Thymus (tissue), 11 donors: Measurements from ENCODE around the gene TMX3. TPM values are rescaled to one million over a fixed set of nuclear protein-coding genes. Genes with fewer than 3 reads are reported as not detected.

Experiments
- DNase-seq, 9 donors: peaks; one replicate each; pipeline ENCODE4 v3.0.0-alpha.2; 2013; ENCODE audit warnings: low spot score in 9 of 9, low read depth in 6 of 9, missing footprints in 1 of 9
- H3K27ac ChIP-seq, 2 donors: one replicate each; pipeline ENCODE4 v1.5.1; 2013; ENCODE audit warnings: control low read depth in 1 of 2, low read depth in 1 of 2, low read length in 1 of 2, mild to moderate bottlenecking in 1 of 2, moderate library complexity in 1 of 2
- H3K27me3 ChIP-seq, 2 donors: one replicate each; pipeline ENCODE4 v1.5.1; 2013; ENCODE audit warnings: low read length in 1 of 2; ENCODE audit not compliant: control insufficient read depth in 2 of 2, insufficient read depth in 1 of 2
- H3K36me3 ChIP-seq, 2 donors: one replicate each; pipeline ENCODE4 v1.5.1; 2013; ENCODE audit warnings: low read length in 1 of 2, mild to moderate bottlenecking in 1 of 2, moderate library complexity in 1 of 2; ENCODE audit not compliant: control insufficient read depth in 2 of 2, insufficient read depth in 2 of 2
- H3K4me1 ChIP-seq, 2 donors: one replicate each; pipeline ENCODE4 v1.5.1; 2013; ENCODE audit warnings: low read length in 2 of 2; ENCODE audit not compliant: control insufficient read depth in 2 of 2, insufficient read depth in 2 of 2
- H3K4me3 ChIP-seq, 2 donors: one replicate each; pipeline ENCODE4 v1.5.1; 2013; ENCODE audit warnings: low read length in 2 of 2, control low read depth in 1 of 2, mild to moderate bottlenecking in 1 of 2
- H3K9me3 ChIP-seq, 2 donors: one replicate each; pipeline ENCODE4 v1.5.1; 2013; ENCODE audit warnings: low read length in 1 of 2, mild to moderate bottlenecking in 1 of 2; ENCODE audit not compliant: control insufficient read depth in 2 of 2, insufficient read depth in 1 of 2
- WGBS: extraction: QIAGEN DNeasy Blood & Tissue Kit; methylation state at CpG from one replicate; pipeline ENCODE4 v1.1.7; 2013; 5-methylcytosine and 5-hydroxymethylcytosine counted together
- polyA plus RNA-seq: library from polyadenylated mRNA; stranded (reverse); fragments of 200-250 nt; gene quantifications from one replicate; pipeline ENCODE4 v1.2.3, GENCODE V29; 2013
- total RNA-seq: library from RNA; stranded (reverse); fragments of 120-200 nt; gene quantifications from one replicate; pipeline ENCODE4 v1.2.4, GENCODE V29; 2013
- donor health status: healthy.

TMX3 gene
- total and polyA plus RNA-seq, 2 donors = 37.2 to 45.4 TPM

DNA sequence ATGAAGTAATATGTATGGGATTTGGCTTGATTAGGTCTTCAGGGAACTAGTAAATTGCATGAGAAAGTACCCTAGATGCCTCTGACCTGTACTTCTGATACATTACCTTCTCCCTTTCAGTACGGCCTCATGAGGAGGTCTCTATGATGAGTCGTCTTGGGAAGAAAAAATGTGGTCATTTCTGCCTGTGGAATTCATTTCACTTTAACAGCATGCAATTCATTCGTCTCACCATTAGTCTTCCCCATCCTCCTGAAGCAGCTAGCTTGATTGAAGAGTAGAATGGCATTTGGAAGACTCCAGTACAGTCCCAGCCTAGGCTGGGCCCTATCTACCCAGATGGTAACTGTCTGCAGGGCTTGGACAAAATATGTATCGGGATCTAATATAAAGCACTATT lies 52.2 kb downstream of the TMX3 start:
- Histone ChIP-seq H3K4me1 (no peaks in the 10 kb centered on the region), H3K36me3 (no peaks in the 10 kb centered on the region), H3K9me3 (no peaks in the 10 kb centered on the region), H3K27me3 (no peaks in the 10 kb centered on the region), H3K4me3 (no peak overlapping the region), H3K27ac (no peak overlapping the region)
- DNase-seq = no peak
- 90% methylated on average over 4 of the region's 4 CpGs for WGBS

DNA sequence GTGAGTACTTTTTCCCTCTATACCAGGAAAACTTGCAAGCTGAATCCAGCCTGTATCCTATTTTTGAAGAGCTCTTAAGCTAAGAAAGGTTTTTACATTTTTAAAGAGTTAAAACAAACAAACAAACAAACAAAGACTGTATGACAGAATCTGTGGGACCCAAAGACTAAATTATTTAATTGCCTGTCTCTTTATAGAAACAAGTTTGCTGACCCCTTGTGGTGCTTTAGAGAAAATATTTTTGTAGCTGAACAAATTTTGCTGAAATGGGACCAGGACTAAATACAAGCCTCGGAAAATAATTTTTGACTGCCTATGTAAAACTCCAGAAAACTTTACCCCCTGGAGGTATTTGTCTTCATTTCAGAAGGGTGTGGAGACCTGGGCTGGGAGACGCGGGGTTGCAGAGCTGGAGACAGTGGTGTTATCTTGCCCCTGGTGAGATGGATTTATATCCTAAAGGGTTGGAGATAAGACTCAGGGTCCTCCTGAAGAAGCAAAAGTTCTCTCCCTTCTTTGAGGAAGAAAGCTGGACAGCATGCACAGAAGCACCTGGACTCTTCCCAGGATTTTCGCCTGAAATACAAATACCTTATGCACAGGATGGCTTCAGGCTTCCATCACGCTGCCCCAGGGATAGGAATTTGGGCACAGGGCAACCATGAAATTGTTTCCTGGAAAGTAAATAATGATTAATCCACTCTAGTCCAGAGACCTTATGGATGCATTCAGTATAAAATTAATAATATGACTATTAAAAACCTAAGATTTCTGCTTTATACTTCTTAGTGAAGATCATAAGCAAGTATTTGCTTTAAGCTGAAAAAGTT lies 54.3 kb downstream of the TMX3 start:
- Histone ChIP-seq H3K4me3 (no peak overlapping the region), H3K9me3 (no peaks in the 10 kb centered on the region), H3K27me3 (no peaks in the 10 kb centered on the region), H3K36me3 (no peaks in the 10 kb centered on the region), H3K27ac (no peak overlapping the region), H3K4me1 (no peaks in the 10 kb centered on the region)
- WGBS = 71% methylated on average over 5 of the region's 5 CpGs
- DNase-seq = peak in 4 of 9 donors; percentile 0 to 41 (median 12)

DNA sequence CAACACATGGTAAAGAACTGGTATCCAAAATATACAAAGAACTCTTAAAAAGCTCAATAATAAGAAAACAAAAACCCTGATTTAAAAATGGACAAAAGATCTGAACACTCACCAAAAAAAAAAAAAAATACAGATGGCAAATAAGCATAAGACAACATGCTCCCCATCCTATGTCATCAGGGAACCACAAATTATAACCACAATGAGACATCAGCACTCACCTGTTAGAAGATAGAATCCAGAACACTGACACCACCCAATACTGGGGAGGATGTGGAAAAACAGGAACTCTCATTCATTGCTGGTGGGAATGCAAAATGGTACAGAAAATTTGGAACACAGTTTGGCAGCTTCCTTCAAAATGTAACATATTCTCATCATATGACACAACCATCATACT lies 66.7 kb downstream of the TMX3 start:
- H3K27ac ChIP-seq = no peak overlapping the region
- no peak for DNase-seq
- no peak overlapping the region for H3K4me3 ChIP-seq
- no peaks in the 10 kb centered on the region for H3K36me3 ChIP-seq
- H3K9me3 ChIP-seq = no peaks in the 10 kb centered on the region
- no peaks in the 10 kb centered on the region for H3K4me1 ChIP-seq
- H3K27me3 ChIP-seq = no peaks in the 10 kb centered on the region

DNA sequence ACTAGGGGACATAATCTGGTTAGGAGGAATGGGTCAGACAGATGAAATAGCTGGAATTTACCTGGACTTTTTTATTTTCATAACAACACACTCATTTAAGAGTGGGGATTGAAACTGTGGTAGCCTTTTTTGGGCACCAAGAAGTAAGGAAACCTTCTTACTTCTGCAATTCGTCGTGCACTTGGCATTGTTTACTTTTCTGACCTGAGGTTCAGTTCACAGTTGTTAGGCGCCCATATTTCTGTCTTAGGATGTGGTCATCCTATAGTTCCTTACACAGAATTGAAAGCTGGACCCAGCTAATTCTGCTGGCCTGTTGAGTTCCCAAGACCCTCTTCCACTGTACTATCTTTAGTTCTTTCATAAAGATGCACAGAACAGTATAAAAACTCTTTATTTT lies 72.9 kb downstream of the TMX3 start:
- no peak for DNase-seq
- 40% methylated on average over 3 of the region's 3 CpGs for WGBS
- no peaks in the 10 kb centered on the region for H3K27me3 ChIP-seq
- H3K36me3 ChIP-seq = no peaks in the 10 kb centered on the region
- no peak overlapping the region for H3K27ac ChIP-seq
- H3K4me1 ChIP-seq = no peaks in the 10 kb centered on the region
- no peaks in the 10 kb centered on the region for H3K9me3 ChIP-seq
- no peak overlapping the region for H3K4me3 ChIP-seq

DNA sequence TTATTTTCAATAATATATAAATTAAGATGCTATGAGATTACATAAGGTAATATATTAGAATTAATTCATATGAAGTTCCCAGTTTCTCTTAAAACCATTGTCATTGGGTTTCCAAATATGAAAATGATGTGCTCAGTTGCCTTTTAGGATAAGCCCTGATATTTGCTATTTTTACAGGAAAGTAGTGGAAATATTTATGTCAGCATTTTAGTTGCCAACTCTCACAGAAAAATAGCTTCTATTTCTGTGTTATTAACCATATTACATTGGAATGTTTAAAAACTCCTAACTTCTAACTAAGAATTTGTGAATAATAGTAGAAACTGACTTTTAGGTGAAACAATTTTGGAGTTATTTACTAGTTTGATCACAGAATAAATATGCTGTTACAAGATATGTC lies 74.0 kb downstream of the TMX3 start:
- no peak overlapping the region for H3K27ac ChIP-seq
- no peaks in the 10 kb centered on the region for H3K36me3 ChIP-seq
- H3K27me3 ChIP-seq = no peaks in the 10 kb centered on the region
- H3K4me3 ChIP-seq = no peak overlapping the region
- H3K4me1 ChIP-seq = no peaks in the 10 kb centered on the region
- no peak for DNase-seq
- H3K9me3 ChIP-seq = no peaks in the 10 kb centered on the region

DNA sequence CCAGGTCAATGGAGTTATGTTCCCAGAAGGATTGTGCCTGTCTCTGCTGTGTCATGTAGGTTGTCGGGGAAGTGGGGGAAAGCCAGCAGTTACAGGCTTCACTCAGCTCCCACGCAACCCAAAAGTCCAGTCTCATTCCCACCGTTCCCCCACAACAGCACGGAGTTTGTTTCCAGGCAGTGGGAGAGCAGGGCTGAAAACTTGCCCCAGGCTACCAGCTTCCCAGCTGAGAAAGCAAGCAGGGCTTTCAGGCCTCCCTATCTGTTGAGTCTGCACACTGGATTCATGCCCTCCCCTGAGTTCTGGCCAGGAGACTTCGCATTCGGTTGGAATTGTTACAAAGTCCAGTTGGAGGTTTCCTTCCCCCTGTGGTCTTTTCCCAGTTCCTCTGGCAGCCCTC lies 76.3 kb downstream of the TMX3 start:
- Histone ChIP-seq H3K9me3 (no peaks in the 10 kb centered on the region), H3K27me3 (no peaks in the 10 kb centered on the region), H3K36me3 (no peaks in the 10 kb centered on the region), H3K27ac (no peak overlapping the region), H3K4me3 (no peak overlapping the region), H3K4me1 (no peaks in the 10 kb centered on the region)
- 98% methylated on average over 6 of the region's 6 CpGs for WGBS
- DNase-seq = no peak

DNA sequence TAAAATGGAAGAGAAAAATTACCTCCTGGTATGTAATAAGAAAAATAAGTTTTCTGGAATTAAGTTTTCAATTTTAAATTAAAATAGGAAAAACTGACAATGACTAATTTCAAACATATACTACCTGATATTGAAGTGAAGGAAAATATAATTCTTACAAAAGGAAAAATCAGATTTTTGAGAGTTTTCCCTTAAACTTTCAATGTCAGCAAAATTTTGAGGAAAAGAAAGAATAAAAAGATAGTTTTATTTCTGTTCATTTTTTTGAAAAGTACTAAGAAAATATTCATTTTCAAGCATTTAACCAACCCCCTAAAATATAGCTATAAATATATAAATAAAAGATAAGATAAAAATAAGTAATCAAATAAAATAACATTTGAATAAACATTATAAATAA lies 87.1 kb downstream of the TMX3 start:
- no peak overlapping the region for H3K4me3 ChIP-seq
- no peaks in the 10 kb centered on the region for H3K36me3 ChIP-seq
- no peak for DNase-seq
- no peak overlapping the region for H3K27ac ChIP-seq
- H3K27me3 ChIP-seq = no peaks in the 10 kb centered on the region
- H3K9me3 ChIP-seq = no peaks in the 10 kb centered on the region
- H3K4me1 ChIP-seq = no peaks in the 10 kb centered on the region

Other genes with a start within 250 kb of the TMX3 start
- gene CCDC102B, start 83.0 kb upstream of the TMX3 start, total RNA-seq = 6.1 TPM
- gene CCDC102B, start 83.0 kb upstream of the TMX3 start, polyA plus RNA-seq = 3.0 TPM